Heart right ventricle (tissue), 16 donors: ENCODE results near the gene IKBKE. TPM values are rescaled to one million over a fixed set of nuclear protein-coding genes. Genes with fewer than 3 reads are reported as not detected.

ENCODE experiments used
- ATAC-seq, 8 donors: fragments of 200-7000 bp; cut with Tn5 transposase; one replicate each; pipeline ENCODE4 v1.9.1; 2020; ENCODE audit warnings: mild to moderate bottlenecking in 8 of 8, moderate library complexity in 8 of 8, moderate number of reproducible peaks in 1 of 8
- DNase-seq, 2 donors: peaks; one replicate each; pipeline ENCODE4 v3.0.0-alpha.2; 2020
- H3K27ac ChIP-seq, 10 donors: fragments of 200-600 bp; sonication (generic) in 2 of 10; one replicate each; pipeline versions ENCODE4 v1.5.0 to v1.8.0; 2020 to 2022; ENCODE audit warnings: mild to moderate bottlenecking in 3 of 10
- H3K27me3 ChIP-seq, 7 donors: fragments of 200-600 bp; one replicate each; pipeline ENCODE4 v1.8.0; 2021 to 2022; ENCODE audit warnings: mild to moderate bottlenecking in 2 of 7
- H3K36me3 ChIP-seq, 9 donors: fragments of 200-600 bp; sonication (generic) in 1 of 9; one replicate each; pipeline versions ENCODE4 v1.5.0 to v1.8.0; 2020 to 2022; ENCODE audit warnings: mild to moderate bottlenecking in 2 of 9
- H3K4me1 ChIP-seq, 9 donors: fragments of 200-600 bp; sonication (generic) in 1 of 9; one replicate each; pipeline versions ENCODE4 v1.5.0 to v1.8.0; 2020 to 2022; ENCODE audit warnings: mild to moderate bottlenecking in 4 of 9
- H3K4me3 ChIP-seq, 10 donors: fragments of 200-600 bp; sonication (generic) in 2 of 10; one replicate each; pipeline versions ENCODE4 v1.5.0 to v1.8.0; 2020 to 2022; ENCODE audit warnings: mild to moderate bottlenecking in 7 of 10, moderate library complexity in 2 of 10
- H3K9me3 ChIP-seq, 11 donors: fragments of 200-600 bp in 10 of 11; sonication (generic) in 2 of 11; one replicate each; pipeline versions ENCODE4 v1.5.0 to v1.8.0; 2013 to 2022; ENCODE audit warnings: mild to moderate bottlenecking in 2 of 11, control low read depth in 1 of 11, moderate library complexity in 1 of 11
- WGBS, 2 donors: extraction: QIAGEN DNeasy Blood & Tissue Kit; methylation state at CpG; one replicate each; pipeline ENCODE4 v1.1.7; 2013; ENCODE audit warnings: inconsistent platforms in 1 of 2; 5-methylcytosine and 5-hydroxymethylcytosine counted together
- intact Hi-C, 10 donors: fragments of 100-400 bp; cut with DNase I; formaldehyde crosslinking; loops; one replicate each; pipeline versions ENCODE4 v1.11.1 to v1.14.2; 2022
- polyA plus RNA-seq, 2 donors: library from polyadenylated mRNA; stranded (reverse); fragments of 200-250 nt; gene quantifications; one replicate each; pipeline ENCODE4 v1.2.3, GENCODE V29; 2013
- total RNA-seq, 10 donors: library from RNA; stranded (reverse); fragmentation: NEBNext Ultra II Directional in 3 of 10; extraction: Animal tissue kit (Norgen Biotek cat#: 25700) in 3 of 10; gene quantifications; one replicate each; pipeline versions ENCODE4 v1.2.1 to v1.2.4, GENCODE V29; 2021 to 2023
- TF ChIP-seq, protein P1 (sequence below), 9 donors: fragments of 200-600 bp; sonication (generic) in 2 of 9; IDR thresholded peaks; one replicate each; pipeline versions ENCODE4 v1.5.0 to v1.8.0; 2021 to 2022; ENCODE audit warnings: antibody characterized with exemption in 9 of 9, mild to moderate bottlenecking in 5 of 9, moderate library complexity in 1 of 9
- donor health status: Arrhythmogenic right ventricular cardiomyopathy.
- donor health status: ischemic (EF 13 %, LVEDD 7.1; RV severe dilation, severe dysfunction).
- donor health status: healthy with polysubstance abuse.
- donor health status: DM: no; HTN: yes; CAD: no.
- donor health status: DM: no; HTN: no; CAD: no.
- donor health status: ischemic (EF 25% LVEDD 6.9; RV normal size, moderate dysfunction).
- donor health status: ischemic (EF 25% LVEDD 5.7; RV mildly dilated, moderate dysfunction).
- donor health status: healthy.
- donor health status: DM: yes; HTN: yes; CAD: no.
- donor health status: Ischemic cardiomyopathy.
- donor health status: ischemic (EF 35%, LVEDD 5.7; RV mildly dilated, moderate dysfunction).
- donor health status: nonischemic (EF 11% LVEDD 7.7; RV severe dilation, severe dysfunction).
- donor health status: DM: yes; HTN: yes; CAD: no.
- donor health status: PGD.
- donor health status: ischemic (EF 29% LVEDD 5.4; RV normal size, mild dysfunction).
- donor health status: nonischemic (EF 23%, LVEDD 6.1; RV moderate dilation, normal function).

The IKBKE gene
- total and polyA plus RNA-seq, 12 donors: 0.29 to 5.4 (median 0.79) TPM

DNA sequence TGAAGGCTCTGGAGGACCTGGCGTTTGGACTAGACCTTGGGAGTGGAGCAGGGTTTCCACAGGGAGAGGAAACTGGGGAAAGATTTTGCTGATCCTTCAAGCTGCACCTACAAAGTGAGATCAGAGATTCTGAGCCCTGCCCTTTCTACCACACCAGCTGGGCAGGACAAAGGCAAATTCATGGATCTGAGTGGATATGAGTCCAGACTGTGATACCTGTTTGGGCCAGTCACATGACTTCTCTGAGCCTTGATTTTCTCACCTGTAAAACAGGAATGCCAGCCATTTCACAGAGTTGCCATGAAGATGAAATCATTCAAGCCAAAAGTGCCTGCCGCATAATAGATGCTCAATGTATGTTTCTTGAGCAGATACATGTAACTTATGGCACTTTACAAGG is 32.1 kb downstream of the IKBKE start:
- TF ChIP-seq, protein P1, sequence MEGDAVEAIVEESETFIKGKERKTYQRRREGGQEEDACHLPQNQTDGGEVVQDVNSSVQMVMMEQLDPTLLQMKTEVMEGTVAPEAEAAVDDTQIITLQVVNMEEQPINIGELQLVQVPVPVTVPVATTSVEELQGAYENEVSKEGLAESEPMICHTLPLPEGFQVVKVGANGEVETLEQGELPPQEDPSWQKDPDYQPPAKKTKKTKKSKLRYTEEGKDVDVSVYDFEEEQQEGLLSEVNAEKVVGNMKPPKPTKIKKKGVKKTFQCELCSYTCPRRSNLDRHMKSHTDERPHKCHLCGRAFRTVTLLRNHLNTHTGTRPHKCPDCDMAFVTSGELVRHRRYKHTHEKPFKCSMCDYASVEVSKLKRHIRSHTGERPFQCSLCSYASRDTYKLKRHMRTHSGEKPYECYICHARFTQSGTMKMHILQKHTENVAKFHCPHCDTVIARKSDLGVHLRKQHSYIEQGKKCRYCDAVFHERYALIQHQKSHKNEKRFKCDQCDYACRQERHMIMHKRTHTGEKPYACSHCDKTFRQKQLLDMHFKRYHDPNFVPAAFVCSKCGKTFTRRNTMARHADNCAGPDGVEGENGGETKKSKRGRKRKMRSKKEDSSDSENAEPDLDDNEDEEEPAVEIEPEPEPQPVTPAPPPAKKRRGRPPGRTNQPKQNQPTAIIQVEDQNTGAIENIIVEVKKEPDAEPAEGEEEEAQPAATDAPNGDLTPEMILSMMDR (IDR thresholded peaks at IDR 0.05): no peak
- DNase-seq (no peak), ATAC-seq (no peak)
- Histone ChIP-seq H3K36me3 (peaks cover 0 to 12% (median 0%) of the 10 kb centered on the region in 9 donors), H3K4me1 (peaks cover 0 to 57% (median 36%) of the 10 kb centered on the region in 9 donors), H3K4me3 (no peak overlapping the region), H3K27ac (no peak overlapping the region), H3K27me3 (peaks cover 0 to 23% (median 5%) of the 10 kb centered on the region in 7 donors), H3K9me3 (no peaks in the 10 kb centered on the region)
- WGBS, 2 donors: 94 to 100% methylated on average over 2 of the region's 2 CpGs
- intact Hi-C loops: no loop called here

GRCh38 chr1:206502812-206503211 is 32.5 kb downstream of the IKBKE start:
- ATAC-seq (no peak), DNase-seq (no peak)
- Histone ChIP-seq H3K36me3 (peaks cover 0 to 12% (median 0%) of the 10 kb centered on the region in 9 donors), H3K27me3 (peaks cover 0 to 27% (median 8%) of the 10 kb centered on the region in 7 donors), H3K4me1 (peaks cover 0 to 62% (median 40%) of the 10 kb centered on the region in 9 donors), H3K27ac (no peak overlapping the region), H3K9me3 (no peaks in the 10 kb centered on the region), H3K4me3 (no peak overlapping the region)
- intact Hi-C loops: no loop called here
- WGBS, 2 donors: 92 to 95% methylated on average over 1 of the region's 1 CpG
- TF ChIP-seq, protein P1 (IDR thresholded peaks at IDR 0.05): no peak

DNA sequence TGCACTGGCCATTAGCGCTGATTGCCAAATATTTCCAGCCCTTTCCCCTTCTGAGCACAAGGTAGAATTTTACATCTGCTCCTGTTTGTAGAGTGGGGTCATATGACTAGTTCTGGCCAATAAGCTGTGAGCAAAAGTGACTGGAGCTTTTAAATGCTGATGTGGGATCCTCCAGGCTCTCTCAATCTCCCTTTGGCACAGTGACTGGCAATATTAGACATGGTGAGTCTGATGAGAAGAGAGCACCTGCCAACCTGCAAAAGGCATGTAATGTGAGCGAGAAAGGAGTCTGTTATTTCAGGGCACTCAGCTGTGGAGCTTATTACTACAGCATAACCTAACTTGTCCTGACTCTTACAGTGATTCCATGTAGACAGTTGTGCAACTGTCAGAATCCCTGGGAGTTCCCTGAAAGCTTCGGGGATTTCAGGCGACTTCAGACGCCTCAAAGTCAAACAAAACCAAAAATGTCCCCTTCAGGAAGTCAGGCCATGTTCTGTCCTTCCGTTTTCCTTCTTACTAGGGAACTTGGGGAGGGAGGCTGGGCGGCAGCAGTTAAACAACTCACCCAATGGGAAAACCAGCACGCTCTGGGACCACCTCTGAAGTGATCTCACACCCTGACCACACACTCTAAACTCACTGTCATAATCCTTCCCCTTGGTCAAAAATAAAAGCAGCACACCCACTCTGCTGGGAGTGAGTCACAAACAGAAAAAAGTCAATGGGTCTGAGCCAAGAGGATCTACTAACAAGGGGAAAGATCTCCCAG is 33.5 kb downstream of the IKBKE start:
- H3K4me1 ChIP-seq: peaks cover 0 to 71% (median 50%) of the 10 kb centered on the region in 9 donors
- H3K4me3 ChIP-seq: no peak overlapping the region
- peaks cover 0 to 37% (median 12%) of the 10 kb centered on the region in 7 donors for H3K27me3 ChIP-seq
- H3K36me3 ChIP-seq: peaks cover 0 to 2% (median 0%) of the 10 kb centered on the region in 9 donors
- DNase-seq (peak in 1 of 2 donors; percentile 64), ATAC-seq (peak; percentile 23 to 76 (median 54))
- peak overlapping the region in 5 of 10 donors; percentile 35 to 67 (median 52) for H3K27ac ChIP-seq
- H3K9me3 ChIP-seq: no peaks in the 10 kb centered on the region
- 48 to 59% methylated on average over 8 of the region's 8 CpGs for WGBS, 2 donors
- TF ChIP-seq, protein P1 (IDR thresholded peaks at IDR 0.05): no peak
- intact Hi-C loops: no loop called here

DNA sequence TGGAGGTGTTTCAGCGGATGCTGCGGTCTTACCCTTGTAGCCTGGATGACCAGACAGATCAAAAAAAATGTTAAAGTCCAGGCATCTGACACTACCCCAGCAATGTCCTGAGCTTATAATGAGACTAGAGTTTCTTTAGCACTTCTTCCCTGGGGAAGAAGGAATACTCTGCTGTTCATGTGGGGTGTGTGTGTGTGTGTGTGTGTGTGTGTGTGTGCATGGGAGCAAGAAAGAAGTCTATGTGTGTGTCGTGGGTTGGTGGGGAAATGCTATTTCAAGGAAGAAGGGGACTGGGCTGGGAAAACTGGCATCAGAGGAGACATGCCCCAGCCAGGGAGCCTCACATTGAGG is 34.1 kb downstream of the IKBKE start:
- no peak overlapping the region for H3K4me3 ChIP-seq
- WGBS, 2 donors: 34 to 38% methylated on average over 3 of the region's 3 CpGs
- H3K9me3 ChIP-seq: no peaks in the 10 kb centered on the region
- TF ChIP-seq, protein P1 (IDR thresholded peaks at IDR 0.05): no peak
- no peak for DNase-seq
- no peaks in the 10 kb centered on the region for H3K36me3 ChIP-seq
- peaks cover 0 to 43% (median 12%) of the 10 kb centered on the region in 7 donors for H3K27me3 ChIP-seq
- H3K27ac ChIP-seq: peak overlapping the region in 2 of 10 donors; percentile 55 to 67
- ATAC-seq: no peak
- H3K4me1 ChIP-seq: peaks cover 0 to 71% (median 50%) of the 10 kb centered on the region in 9 donors
- intact Hi-C loops: no loop called here
